ENCODE measurements around the gene KIF7.

- TF ChIP-seq CTCF (IDR thresholded peaks at IDR 0.05) (no peak), CREM (CRISPR knock-in tag; IDR thresholded peaks at IDR 0.05) (no peak), AFF4 (CRISPR knock-in tag; IDR thresholded peaks at IDR 0.05; ENCODE audit: borderline replicate concordance) (no peak), E2F1 (CRISPR knock-in tag; IDR thresholded peaks at IDR 0.05) (no peak), AR (CRISPR knock-in tag; IDR thresholded peaks at IDR 0.05) (no peak)
Observed at GRCh38 chr15:89628806-89629715, 26.2 kb downstream of the KIF7 start.

Measured in WTC11 (cell line).